GM18909 (cell line): ENCODE data around the gene SLC46A1.

ENCODE experiments used
- ATAC-seq: cut with Tn5 transposase; IDR thresholded peaks from one replicate; pipeline ENCODE4 v1.9.1; 2021; ENCODE audit warnings: mild to moderate bottlenecking; ENCODE audit not compliant: unreplicated experiment, poor library complexity

Gene SLC46A1

DNA sequence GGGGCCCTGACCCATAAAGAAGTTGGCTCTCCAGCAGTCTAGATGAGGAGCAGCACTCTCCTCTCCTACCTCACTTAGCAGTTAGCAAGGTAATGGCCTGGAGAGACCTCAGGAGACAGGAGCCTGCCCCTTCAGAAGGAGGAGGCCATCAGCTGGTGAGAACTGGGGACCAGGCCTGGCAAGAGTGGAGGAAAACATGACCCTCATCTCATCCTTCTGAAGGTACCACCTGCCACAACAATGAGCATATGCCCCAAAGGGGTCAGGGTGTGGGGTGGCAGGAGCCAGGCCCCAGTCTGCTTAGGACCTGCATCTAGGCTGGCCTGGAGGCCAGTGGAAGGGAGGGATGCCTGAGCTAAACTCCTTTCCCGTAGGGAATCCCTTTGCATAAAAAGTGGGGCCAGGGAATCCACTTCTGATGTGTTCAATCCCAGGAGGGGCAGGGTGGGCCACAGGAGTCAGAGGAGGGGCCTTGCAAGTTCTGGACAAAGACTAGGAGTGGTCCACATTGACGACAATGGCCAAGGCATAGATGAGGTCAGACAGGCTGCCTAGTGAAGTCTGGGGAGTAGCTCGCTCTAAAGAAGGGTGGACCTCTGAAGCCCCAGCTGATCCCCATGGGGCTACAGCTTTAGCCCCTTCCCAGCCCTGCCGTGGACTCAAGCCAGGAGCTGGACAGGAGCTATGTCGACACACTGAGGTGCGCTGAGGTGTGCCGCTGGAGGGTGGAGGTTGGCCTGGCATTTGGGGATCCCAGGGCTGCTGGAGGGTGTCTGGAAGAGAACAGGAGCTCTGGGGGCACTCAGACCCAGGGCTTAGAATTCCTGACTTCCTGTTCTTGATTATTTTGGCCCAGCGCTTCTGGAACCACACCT lies 42.0 kb downstream of the SLC46A1 start:
- ATAC-seq = no peak

DNA sequence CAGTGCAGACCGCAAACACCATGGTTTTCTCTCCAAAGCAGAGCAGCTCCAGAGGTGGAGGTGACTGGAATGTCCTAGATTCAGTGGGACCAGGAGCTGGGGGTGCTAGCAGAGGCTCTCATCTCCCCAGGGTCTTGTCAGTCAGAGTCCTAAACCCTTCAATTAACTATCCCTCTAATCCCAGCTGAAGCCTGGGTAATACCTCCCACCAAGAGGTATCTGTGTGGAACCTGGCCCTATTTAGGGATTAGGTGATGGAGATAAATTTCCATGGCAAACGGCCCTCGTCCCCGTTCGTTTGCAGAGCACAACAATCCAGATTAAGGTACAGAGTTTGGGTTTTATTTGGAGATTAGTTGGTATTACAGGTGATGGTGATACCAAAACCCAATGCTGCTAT lies 42.8 kb downstream of the SLC46A1 start:
- no peak for ATAC-seq

- ATAC-seq = no peak
Measured at GRCh38 chr17:28357901-28358197, 48.2 kb downstream of the SLC46A1 start.

DNA sequence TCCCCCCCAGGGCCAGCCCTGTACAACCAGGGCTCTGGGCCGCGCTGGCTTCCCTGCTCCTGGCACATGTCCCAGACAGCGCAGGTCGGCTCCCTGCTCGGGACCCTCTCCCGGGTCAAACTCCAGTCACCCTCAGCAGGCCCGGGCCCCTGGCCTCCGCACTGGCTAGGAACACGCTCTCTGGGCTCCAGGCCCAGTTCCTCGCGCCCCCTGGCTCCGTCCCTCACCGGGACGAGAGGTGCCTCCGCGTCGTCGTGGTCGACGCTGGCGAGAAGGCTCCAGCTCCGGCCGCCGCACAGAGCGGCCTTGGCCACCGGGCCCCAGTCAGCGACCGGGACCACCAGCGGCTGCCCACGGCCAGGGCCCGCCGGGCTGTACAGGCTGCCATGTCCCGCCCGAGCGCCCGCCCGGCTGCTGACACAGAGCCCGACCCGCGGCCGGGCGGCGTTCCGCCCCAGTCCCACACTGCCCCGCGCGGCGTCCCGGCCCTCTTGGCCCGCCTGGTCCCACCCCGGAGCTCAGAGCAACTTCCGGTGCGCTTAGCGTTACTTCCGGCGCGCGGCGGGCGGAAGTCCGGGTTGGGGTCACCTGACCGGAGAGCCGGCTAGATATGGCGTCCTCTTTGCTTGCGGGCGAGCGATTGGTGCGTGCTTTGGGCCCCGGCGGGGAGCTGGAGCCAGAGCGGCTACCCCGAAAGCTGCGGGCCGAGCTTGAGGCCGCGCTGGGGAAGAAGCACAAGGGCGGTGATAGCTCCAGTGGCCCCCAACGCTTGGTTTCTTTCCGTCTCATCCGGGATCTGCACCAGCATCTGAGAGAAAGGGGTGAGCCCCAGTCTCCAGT lies 48.7 kb downstream of the SLC46A1 start, which contains the start of gene POLDIP2:
TSS of gene POLDIP2 (minus strand) at position 467 of the 840 bp plus-strand sequence. CDS start at position 388, 79 bp downstream.
- peak; percentile 97 for ATAC-seq

DNA sequence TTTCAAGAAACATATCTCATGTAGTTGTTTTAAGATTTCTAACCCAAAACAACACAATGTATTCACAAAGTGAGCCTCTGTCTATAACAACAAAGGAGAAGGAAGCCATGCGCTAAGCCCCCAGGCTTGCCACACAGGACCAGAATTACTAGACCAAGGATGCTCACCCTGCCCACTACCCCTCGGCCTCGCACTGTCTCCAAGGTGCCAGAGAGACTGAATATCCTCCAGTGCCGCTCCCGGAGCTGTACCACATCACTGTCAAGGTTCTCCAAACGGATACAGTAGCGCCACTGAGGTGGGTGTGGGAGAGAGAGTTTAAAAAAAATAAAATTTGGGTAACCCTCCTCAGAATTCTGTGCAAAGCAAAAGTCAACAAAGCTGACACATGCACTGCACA lies 55.7 kb downstream of the SLC46A1 start:
- ATAC-seq = no peak

DNA sequence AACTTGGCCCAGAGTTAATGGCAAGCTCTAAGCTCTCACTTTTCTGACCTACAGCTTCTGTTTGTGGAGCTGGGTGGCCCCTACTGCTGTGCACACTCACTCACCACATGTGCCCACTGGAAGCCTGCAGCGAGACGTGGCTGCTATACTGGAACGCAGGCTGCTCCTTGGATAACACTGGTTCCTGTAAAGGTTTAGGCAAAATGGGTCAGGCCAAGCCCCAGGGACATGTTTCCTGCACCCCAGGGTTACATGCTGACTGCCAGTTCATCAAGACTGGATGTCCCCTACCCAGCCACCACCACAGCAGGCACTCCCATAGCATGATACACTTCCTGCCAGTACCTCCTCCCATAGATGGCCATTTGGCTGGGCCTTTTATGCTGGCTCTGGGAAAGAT lies 57.0 kb downstream of the SLC46A1 start:
- ATAC-seq = no peak

GRCh38 chr17:28347261-28347891 lies 58.6 kb downstream of the SLC46A1 start:
- no peak for ATAC-seq

- ATAC-seq = no peak
Measured at GRCh38 chr17:28346746-28347246, 59.2 kb downstream of the SLC46A1 start.

GRCh38 chr17:28346199-28346580 lies 59.8 kb downstream of the SLC46A1 start:
- ATAC-seq = no peak

DNA sequence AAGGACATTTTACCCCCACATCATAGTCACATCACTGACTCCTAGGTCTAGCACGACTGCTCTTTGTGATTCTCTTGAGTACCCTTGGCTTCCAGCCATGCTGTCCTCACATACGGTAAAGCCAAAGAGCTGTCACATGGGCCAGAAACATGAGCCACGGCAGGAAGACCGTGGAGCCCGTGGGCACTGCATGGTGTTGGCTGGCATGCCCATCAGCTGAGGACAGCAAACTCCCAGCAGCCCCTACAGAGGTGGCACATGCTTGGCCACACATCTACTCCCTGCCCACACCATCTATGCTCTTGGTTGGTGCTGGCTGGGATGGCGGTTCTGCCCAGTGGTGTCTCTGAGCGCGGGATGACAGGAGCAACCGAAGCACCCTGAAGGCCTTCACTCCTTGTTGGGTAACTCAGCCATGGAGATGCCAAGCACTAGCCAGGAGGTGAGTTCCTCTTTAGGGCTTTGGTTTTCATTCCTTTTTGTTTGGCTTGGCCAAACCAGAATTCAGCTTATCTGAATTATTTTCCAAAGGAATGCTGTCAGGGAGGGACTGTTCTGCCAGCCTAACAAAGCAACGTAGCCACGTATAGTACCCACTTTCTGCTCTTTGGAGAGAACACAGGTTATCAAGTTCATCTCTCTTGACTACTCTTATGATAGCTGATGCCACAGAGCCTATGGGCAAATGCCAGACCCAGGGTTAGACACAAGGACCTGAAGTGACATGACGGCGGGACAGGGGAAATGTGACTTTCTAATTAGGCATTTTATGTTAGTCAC lies 60.4 kb downstream of the SLC46A1 start:
- ATAC-seq = no peak
